NCI-H446 treated with DMSO at 0.1 percent for 48 hours (cell line): ENCODE results near the gene MINAR1.

ENCODE experiments used
- DNase-seq: peaks from one replicate; lab custom pipeline; 2025; lab: John Stamatoyannopoulos, UW

The MINAR1 gene

DNA sequence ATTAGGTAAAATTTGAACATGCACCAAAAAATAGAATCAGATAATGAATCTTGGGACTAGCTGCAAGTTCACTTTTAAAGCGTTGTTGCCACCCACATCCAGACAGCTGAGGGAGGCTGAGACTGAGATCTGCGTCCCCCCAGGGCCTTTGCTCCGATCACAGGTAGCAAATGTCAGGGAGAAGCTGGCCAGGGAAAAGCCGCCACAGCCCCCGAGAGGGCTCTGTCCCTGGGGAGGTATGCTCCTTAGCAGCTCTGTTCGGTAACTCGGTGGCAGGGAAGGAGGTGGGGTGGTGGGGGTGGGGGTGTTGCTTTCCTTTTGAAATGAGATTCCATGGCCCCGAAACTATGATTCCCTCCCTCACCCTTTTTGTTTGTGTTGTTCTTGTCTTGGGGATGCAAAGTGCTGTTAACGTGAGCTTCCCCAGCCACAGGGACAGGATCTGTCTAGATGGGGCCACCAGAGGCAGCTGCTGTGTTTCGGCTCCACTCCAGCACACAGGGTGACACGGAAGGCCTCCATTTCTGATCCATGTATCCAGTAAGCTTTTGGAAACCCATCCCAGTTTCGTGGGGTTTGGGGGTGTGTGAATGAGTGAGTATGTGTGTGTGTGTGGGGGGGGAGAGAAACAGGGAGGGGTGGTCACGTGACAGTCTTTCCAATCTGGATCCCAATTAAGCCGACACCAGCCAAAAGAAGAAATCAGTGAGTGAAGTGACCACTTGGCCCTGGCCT, 1.1 kb upstream of the MINAR1 start:
- DNase-seq: no peak

GRCh38 chr15:79432345-79433275, 474 bp downstream of the MINAR1 start:
- DNase-seq: no peak

- DNase-seq: no peak
Observed at GRCh38 chr15:79433276-79433990, 1.3 kb downstream of the MINAR1 start.

GRCh38 chr15:79434361-79434760, 2.2 kb downstream of the MINAR1 start:
- DNase-seq: no peak

GRCh38 chr15:79436037-79436780, 4.1 kb downstream of the MINAR1 start:
- DNase-seq: no peak

GRCh38 chr15:79437275-79438000, 5.3 kb downstream of the MINAR1 start:
- DNase-seq: no peak

GRCh38 chr15:79439236-79439635, 7.1 kb downstream of the MINAR1 start:
- DNase-seq: no peak

DNA sequence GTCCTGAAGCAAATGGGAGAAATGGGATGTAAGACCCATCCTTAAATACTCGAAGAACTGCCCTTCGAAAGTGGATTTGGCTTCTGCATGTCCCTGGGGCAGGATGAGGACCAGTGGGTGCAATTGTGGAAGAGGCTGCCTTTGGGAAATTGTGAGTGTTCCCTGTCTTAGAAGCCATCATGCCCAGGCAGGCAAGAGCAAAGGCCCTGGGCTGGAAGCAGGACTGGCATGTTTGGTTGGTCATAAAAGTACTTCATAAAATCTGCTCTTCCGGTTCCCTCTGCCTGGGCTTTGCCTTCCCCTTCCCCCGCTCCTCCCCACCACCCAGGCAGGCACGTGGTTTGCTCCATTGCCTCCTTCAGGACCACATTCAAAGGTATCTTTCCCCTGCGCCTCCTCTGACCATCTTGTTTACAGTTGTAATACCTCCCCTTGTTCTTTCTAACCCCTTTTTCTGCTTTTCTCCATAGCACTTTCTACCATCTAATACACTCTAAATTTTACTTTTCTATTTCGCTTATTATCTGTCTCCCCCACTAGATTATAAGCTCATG, 8.3 kb downstream of the MINAR1 start:
- DNase-seq: no peak

- no peak for DNase-seq
Observed at GRCh38 chr15:79442911-79443310, 10.8 kb downstream of the MINAR1 start.

DNA sequence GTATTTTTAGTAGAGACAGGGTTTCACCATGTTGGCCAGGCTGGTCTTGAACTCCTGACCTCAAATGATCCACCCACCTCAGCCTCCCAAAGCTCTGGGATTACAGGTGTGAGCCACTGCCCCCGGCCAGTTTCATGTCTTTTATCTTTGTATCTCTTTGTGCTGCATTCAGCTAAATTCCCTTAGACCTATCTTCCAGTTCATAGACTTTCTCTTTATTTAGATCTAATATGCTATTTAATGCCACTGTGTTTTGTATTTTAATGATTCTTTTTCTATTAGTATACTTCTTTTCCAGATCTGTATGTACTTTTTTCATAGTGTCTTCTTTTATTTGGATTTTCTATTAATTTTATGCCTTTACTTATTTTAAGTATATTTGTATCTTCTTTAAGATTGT, 14.9 kb downstream of the MINAR1 start:
- DNase-seq: no peak

DNA sequence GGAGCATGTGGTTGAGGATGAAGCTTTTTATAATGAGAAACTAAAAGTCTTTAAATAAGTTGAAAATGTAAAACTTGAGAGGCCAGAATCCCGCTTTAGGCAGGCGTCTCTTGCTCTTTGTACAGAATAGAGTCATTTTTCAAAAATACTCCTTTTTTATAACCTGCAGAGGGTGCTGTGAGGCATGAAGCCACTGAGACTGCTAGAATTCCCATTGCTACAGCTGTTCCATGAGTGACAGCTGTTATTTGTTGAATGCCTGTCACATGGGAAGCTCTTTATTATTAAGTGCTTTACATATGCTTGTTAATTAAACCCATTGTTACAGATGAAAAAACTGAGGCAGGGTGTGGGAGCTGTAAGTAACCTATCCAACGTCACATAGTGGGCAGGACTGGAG, 18.5 kb downstream of the MINAR1 start:
- DNase-seq: no peak

DNA sequence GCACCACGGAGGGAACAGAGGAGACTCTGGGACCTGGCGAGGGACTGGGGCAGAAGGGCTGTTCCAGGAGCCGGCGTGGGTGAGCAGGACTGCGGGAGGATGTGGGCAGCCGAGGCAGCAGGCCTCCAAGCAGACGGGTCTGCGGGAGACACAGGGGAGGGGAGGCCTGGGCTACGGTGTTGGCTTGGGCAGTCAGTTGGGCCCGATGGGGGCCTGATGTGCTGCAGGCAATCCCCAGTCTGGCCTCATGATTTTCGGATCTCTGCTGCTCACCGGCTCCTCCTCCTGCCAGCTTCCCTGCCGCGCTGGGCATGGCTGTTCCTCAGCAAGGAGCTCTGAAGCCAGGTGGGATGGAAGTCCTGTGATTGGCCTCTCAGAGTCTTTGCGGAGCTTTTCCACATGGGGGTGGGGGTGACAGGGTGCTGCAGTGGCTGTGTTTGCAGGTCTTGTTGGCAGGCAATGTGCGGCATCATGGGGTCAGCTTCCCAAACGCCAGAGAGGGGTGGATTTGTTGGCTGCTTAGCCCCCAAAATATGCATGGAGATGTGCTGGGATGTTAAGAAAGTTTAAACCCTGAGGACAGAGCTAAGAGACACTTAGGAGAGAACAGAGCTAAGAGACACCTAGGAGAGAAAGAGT, 19.3 kb downstream of the MINAR1 start:
- no peak for DNase-seq

GRCh38 chr15:79452244-79453051, 20.3 kb downstream of the MINAR1 start:
- no peak for DNase-seq

DNA sequence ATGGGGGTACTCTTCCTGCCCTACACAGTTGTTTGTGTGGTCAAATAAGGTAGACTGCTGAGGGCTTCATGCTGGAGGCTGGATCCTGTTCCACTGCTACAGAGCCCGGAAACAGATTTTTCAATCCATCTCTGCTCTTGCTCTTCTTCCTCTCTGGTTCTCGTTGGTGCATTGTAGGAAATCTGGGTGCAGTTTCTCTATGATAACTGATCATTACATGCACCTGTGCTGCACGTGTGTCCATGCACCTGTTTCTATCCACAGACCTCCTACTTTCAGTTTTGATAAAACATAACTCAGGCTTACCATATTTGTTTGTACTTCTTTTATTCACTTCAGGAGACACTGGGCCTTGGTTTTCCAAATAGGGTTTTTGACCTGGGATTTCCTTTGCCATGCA, 21.3 kb downstream of the MINAR1 start:
- no peak for DNase-seq

GRCh38 chr15:79454063-79454462, 21.9 kb downstream of the MINAR1 start:
- no peak for DNase-seq

DNA sequence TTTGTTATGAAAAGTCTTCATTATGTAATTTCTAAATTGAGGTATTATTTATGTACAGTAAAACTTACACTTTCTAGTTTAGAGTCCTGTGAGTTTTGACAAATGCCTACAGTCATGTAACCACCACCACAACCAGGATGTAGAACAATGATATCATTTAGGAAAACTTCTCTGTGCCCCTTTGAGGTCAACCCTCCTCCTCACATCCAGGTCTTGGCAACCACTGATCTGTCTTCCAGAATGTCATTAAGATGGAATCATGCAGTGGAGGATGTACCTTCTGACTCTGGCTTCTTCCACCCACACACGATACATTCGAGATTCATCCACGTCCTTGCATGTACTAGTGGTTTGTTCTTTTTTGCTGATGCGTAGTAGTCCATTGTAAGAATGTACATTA, 23.2 kb downstream of the MINAR1 start:
- DNase-seq: no peak

DNA sequence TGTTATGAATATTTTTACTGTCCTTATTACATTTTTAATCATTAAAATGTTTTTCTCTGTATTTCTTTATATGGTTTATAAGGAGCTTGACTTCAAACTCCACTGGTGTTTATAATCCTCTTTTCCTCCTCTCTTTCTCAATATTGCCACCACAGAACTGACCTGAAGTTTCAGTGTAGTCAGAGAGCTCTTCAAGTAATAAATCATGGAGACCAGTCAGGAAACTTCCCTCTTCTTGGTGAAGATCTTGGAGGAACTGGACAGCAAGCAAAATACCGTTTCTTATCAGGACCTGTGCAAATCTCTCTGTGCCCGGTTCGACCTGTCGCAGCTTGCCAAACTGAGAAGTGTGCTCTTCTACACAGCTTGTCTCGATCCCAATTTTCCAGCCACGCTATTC, 23.8 kb downstream of the MINAR1 start:
- DNase-seq: no peak

- no peak for DNase-seq
Observed at GRCh38 chr15:79458491-79458890, 26.4 kb downstream of the MINAR1 start.

DNA sequence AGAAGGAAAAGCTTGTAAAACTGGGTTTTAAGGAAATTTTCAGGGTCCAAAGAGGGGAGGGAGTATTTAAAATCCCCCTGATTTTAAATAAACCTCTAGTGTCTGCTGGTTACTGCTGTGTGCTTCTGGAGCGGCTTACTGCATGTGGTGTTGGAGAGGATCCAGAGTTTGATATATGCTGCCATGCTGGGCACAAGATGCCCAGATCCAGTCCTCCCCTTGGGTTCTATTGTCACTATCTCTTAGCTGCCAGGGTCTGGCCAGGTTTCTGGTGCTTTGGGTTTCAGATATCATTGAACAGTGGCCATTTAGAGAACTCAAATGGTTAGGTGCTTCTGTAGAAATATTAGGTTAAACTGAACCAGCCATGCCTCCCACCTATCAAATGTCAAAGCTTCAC, 27.5 kb downstream of the MINAR1 start:
- DNase-seq: no peak
